Progenitor cell of endocrine pancreas (in vitro differentiated cells): ENCODE measurements around the gene WNT4. TPM values are rescaled to one million over a fixed set of nuclear protein-coding genes. Genes with fewer than 3 reads are reported as not detected.
A peak's percentile ranks its signal among the peaks of the same experiment; 100 is the strongest.

Experiments used
- DNase-seq: peaks from one replicate; pipeline ENCODE4 v3.0.0; 2021; ENCODE audit warnings: low spot score; ENCODE audit not compliant: unreplicated experiment
- H3K27ac Mint-ChIP-seq: 2 replicates; pipeline ENCODE4 v1.8.0; 2021; ENCODE audit warnings: mild to moderate bottlenecking, moderate library complexity, mixed read lengths
- H3K27me3 Mint-ChIP-seq: 2 replicates; pipeline ENCODE4 v1.8.0; 2021; ENCODE audit warnings: mixed read lengths
- H3K36me3 Mint-ChIP-seq: 2 replicates; pipeline ENCODE4 v1.8.0; 2022; ENCODE audit warnings: mixed read lengths; ENCODE audit not compliant: insufficient read depth
- H3K4me1 Mint-ChIP-seq: 2 replicates; pipeline ENCODE4 v1.8.0; 2021; ENCODE audit warnings: low read depth, mixed read lengths
- H3K4me3 Mint-ChIP-seq: 2 replicates; pipeline ENCODE4 v1.8.0; 2021; ENCODE audit warnings: low read depth, mild to moderate bottlenecking, moderate library complexity, mixed read lengths
- H3K9me3 Mint-ChIP-seq: 2 replicates; pipeline ENCODE4 v1.8.0; 2021; ENCODE audit warnings: low read depth, mixed read lengths
- total RNA-seq: library from RNA; stranded (reverse); gene quantifications from 2 replicates; pipeline ENCODE4 v1.2.1, GENCODE V29; 2021
- TF ChIP-seq, protein P1 (sequence below): fragments of 200-600 bp; sonication (generic); IDR thresholded peaks from one replicate; pipeline ENCODE4 v1.5.0; 2021; ENCODE audit warnings: antibody characterized with exemption, mild to moderate bottlenecking; ENCODE audit not compliant: unreplicated experiment

The WNT4 gene
- total RNA-seq, 1 donor from 2014 or later: 0.74 TPM

DNA sequence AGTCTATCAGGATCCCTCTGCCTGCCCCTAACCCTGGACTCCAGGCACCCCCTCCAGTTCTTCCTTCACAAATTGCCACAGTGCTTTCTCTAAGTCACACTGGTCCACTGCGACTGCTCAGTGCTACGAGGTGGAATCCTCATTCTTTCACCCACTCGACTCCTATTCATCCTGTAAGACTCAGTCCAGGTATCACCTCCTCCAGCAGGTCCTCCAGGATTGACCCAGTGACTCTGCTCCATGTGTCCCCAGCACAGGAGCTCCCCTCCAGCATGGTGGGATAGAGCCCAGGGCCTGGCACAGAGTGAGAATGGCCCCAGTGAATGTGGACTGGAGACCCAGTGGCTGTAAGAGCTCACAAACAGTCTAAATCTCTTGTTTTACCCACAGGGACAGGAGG is 45.5 kb upstream of the WNT4 start:
- no peak overlapping the region for H3K4me3 Mint-ChIP-seq
- DNase-seq: no peak
- TF ChIP-seq, protein P1, sequence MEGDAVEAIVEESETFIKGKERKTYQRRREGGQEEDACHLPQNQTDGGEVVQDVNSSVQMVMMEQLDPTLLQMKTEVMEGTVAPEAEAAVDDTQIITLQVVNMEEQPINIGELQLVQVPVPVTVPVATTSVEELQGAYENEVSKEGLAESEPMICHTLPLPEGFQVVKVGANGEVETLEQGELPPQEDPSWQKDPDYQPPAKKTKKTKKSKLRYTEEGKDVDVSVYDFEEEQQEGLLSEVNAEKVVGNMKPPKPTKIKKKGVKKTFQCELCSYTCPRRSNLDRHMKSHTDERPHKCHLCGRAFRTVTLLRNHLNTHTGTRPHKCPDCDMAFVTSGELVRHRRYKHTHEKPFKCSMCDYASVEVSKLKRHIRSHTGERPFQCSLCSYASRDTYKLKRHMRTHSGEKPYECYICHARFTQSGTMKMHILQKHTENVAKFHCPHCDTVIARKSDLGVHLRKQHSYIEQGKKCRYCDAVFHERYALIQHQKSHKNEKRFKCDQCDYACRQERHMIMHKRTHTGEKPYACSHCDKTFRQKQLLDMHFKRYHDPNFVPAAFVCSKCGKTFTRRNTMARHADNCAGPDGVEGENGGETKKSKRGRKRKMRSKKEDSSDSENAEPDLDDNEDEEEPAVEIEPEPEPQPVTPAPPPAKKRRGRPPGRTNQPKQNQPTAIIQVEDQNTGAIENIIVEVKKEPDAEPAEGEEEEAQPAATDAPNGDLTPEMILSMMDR: no peak
- H3K36me3 Mint-ChIP-seq: no peaks in the 10 kb centered on the region
- H3K9me3 Mint-ChIP-seq: no peaks in the 10 kb centered on the region
- H3K27me3 Mint-ChIP-seq: peaks cover 41% of the 10 kb centered on the region
- no peaks in the 10 kb centered on the region for H3K4me1 Mint-ChIP-seq
- H3K27ac Mint-ChIP-seq: no peak overlapping the region

DNA sequence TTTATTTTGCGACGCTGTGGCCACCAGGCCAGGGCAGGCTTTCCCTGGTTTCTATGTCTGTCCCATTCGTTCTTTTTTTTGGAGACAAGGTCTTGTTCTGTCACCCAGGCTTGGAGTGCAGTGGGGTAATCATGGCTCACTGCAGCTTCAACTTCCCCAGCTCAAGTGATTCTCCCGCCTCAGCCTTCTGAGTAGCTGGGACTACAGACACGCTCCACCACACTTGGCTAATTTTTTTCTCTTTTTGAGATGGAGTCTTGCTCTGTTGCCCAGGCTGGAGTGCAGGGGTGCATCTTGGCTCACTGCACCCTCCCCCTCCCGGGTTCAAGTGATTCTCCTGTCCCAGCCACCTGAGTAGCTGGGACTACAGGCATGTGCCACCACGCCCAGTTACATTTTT is 43.4 kb upstream of the WNT4 start:
- H3K4me3 Mint-ChIP-seq: no peak overlapping the region
- DNase-seq: no peak
- no peaks in the 10 kb centered on the region for H3K9me3 Mint-ChIP-seq
- H3K36me3 Mint-ChIP-seq: no peaks in the 10 kb centered on the region
- no peaks in the 10 kb centered on the region for H3K4me1 Mint-ChIP-seq
- H3K27me3 Mint-ChIP-seq: peaks cover 48% of the 10 kb centered on the region
- TF ChIP-seq, protein P1: no peak
- H3K27ac Mint-ChIP-seq: no peak overlapping the region

DNA sequence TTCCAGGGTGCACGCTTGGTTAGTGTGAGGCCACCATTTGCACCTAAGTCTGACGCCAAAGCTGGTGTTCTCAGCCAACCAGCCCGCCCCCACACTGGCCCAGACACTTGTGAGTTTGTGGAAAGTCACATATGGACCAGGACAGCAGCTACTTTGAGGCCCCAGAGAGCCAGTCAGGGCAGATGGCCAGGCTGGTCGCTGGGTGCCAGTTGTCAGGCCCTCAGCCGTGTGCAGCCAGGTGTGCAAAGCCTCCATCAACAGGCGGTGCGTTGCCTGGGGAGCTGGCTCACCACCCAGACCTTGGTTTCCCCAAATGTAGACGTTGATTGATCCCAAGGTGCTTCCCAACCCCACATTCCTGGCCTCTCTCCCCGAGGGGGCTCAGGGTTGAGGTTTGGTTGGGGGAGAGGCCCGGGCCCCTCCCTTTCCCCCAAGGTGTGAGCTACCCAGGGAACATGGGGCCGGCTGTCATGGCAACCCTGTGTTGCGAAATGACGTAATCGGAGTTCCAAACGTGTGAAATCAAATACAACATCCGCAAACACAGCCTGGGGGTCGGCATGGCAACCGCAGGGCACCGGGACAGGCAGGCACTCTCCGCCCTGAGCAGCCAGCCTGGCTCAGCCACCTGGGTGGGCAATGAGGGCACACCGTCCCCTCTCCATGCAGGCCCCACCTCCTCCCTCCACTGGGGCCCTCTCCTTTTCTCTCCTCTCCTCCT is 42.2 kb upstream of the WNT4 start:
- no peak overlapping the region for H3K4me3 Mint-ChIP-seq
- H3K27me3 Mint-ChIP-seq: peaks cover 44% of the 10 kb centered on the region
- H3K9me3 Mint-ChIP-seq: no peaks in the 10 kb centered on the region
- H3K27ac Mint-ChIP-seq: no peak overlapping the region
- H3K4me1 Mint-ChIP-seq: no peaks in the 10 kb centered on the region
- no peaks in the 10 kb centered on the region for H3K36me3 Mint-ChIP-seq
- TF ChIP-seq, protein P1: no peak
- peak; percentile 20 for DNase-seq

DNA sequence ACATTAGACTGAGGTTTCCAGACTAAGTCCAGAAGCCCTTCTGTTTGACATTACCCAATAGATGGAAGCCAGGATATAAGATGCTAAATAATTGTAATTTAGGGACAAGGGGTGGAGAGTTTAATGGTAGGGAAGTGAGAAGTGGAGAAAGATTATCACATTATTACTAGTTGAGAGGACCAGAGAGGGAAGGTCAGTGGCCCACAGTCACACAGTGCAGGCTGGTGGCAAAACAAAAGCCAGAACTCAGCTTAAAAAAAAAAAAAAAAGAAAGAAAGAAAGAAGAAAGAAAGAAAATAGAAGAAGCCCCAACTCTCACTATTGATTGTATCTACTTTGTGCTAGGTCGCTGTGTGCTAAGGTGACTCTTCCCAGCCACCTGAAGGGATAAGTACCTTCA is 41.6 kb upstream of the WNT4 start:
- no peaks in the 10 kb centered on the region for H3K36me3 Mint-ChIP-seq
- TF ChIP-seq, protein P1: no peak

DNA sequence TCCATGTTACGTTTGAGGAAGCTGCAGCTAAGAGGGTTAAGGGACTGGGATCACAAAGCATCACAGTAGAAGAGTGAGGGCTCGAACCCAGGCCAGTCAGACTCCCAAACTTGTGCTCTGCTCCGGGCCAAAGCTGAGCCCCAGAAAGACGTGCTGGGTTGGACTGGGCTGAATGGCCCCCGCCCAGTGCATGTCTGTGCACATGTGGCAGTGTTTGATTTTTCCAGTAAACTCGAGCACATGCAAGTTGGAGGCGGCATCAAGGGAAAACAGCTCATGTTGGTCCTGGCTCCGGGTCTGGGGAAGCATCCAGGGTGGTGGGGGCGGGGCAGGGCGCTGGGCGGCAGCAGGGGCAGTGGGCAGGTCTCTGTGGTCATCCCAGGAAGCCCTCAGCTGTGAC is 39.8 kb upstream of the WNT4 start:
- DNase-seq: no peak
- Mint-ChIP-seq H3K4me3 (no peak overlapping the region), H3K36me3 (no peaks in the 10 kb centered on the region), H3K4me1 (no peaks in the 10 kb centered on the region), H3K27ac (no peak overlapping the region), H3K27me3 (peaks cover 53% of the 10 kb centered on the region), H3K9me3 (no peaks in the 10 kb centered on the region)
- TF ChIP-seq, protein P1: no peak

More for the DNA sequence above, 41.6 kb upstream of the WNT4 start:
- Mint-ChIP-seq H3K4me1 (no peaks in the 10 kb centered on the region), H3K4me3 (no peak overlapping the region), H3K9me3 (no peaks in the 10 kb centered on the region), H3K27ac (no peak overlapping the region), H3K27me3 (peaks cover 50% of the 10 kb centered on the region)
- no peak for DNase-seq
